ENCODE results near the gene IGLL5.

Gene IGLL5

GRCh38 chr22:22865311-22866072, 22.1 kb upstream of the IGLL5 start:
- H4K12ac ChIP-seq (ENCODE audit: low read depth, low read length) = no peak overlapping the region
- WGBS (ENCODE audit: extremely low coverage, insufficient coverage, insufficient read length) = no CpG with 5 or more reads among the region's 5 CpGs
- no peak overlapping the region for H2BK5ac ChIP-seq (ENCODE audit: low read depth, low read length, poor library complexity)
- H3K27me3 ChIP-seq (ENCODE audit: insufficient read depth, low read length) = peaks cover 1% of the 10 kb centered on the region
- no peak overlapping the region for H3K14ac ChIP-seq (ENCODE audit: low read length)
- no peak overlapping the region for H2AFZ ChIP-seq (ENCODE audit: insufficient read depth, low read length, poor library complexity)
- H3K4me3 ChIP-seq (ENCODE audit: low read depth, low read length) = no peak overlapping the region
- H3K79me2 ChIP-seq (ENCODE audit: control insufficient read depth, insufficient read depth, low read length, poor library complexity) = no peaks in the 10 kb centered on the region
- H2AK5ac ChIP-seq (ENCODE audit: low read length) = no peak overlapping the region
- no peaks in the 10 kb centered on the region for H3K79me1 ChIP-seq (ENCODE audit: low read length)
- no peak overlapping the region for H3K23ac ChIP-seq (ENCODE audit: low read length)
- H2BK12ac ChIP-seq (ENCODE audit: low read length) = no peak overlapping the region
- peaks cover 2% of the 10 kb centered on the region for H3K9me3 ChIP-seq (ENCODE audit: insufficient read depth, low read depth, low read length)
- H3K4me2 ChIP-seq (ENCODE audit: low read length) = no peak overlapping the region
- DNase-seq = no peak
- no peaks in the 10 kb centered on the region for H3K36me3 ChIP-seq (ENCODE audit: control insufficient read depth in 1 of 2, insufficient read depth in 2 of 2, low read length in 2 of 2)
- no peaks in the 10 kb centered on the region for H3K4me1 ChIP-seq (ENCODE audit: control insufficient read depth in 1 of 2, insufficient read depth in 2 of 2, low read length in 2 of 2)
- H3K18ac ChIP-seq (ENCODE audit: low read length) = no peak overlapping the region
- no peak overlapping the region for H4K8ac ChIP-seq (ENCODE audit: low read depth, low read length)
- H2BK120ac ChIP-seq (ENCODE audit: insufficient read depth, low read length, poor library complexity) = no peak overlapping the region
- H3K4ac ChIP-seq (ENCODE audit: low read depth, low read length) = no peak overlapping the region
- no peak overlapping the region for H3K9ac ChIP-seq (ENCODE audit: low read length)
- no peak overlapping the region for H4K91ac ChIP-seq (ENCODE audit: low read depth, low read length)
- H3K27ac ChIP-seq (ENCODE audit: low read depth, low read length) = no peak overlapping the region

- Histone ChIP-seq H3K4me3 (ENCODE audit: low read depth, low read length) (no peak overlapping the region), H3K27me3 (ENCODE audit: insufficient read depth, low read length) (peaks cover 1% of the 10 kb centered on the region), H2AK5ac (ENCODE audit: low read length) (no peak overlapping the region), H3K18ac (ENCODE audit: low read length) (no peak overlapping the region), H2AFZ (ENCODE audit: insufficient read depth, low read length, poor library complexity) (no peak overlapping the region), H3K4me2 (ENCODE audit: low read length) (no peak overlapping the region), H2BK5ac (ENCODE audit: low read depth, low read length, poor library complexity) (no peak overlapping the region), H2BK12ac (ENCODE audit: low read length) (no peak overlapping the region), H4K91ac (ENCODE audit: low read depth, low read length) (no peak overlapping the region), H3K4me1 (ENCODE audit: control insufficient read depth in 1 of 2, insufficient read depth in 2 of 2, low read length in 2 of 2) (no peaks in the 10 kb centered on the region), H3K79me2 (ENCODE audit: control insufficient read depth, insufficient read depth, low read length, poor library complexity) (no peaks in the 10 kb centered on the region), H3K36me3 (ENCODE audit: control insufficient read depth in 1 of 2, insufficient read depth in 2 of 2, low read length in 2 of 2) (no peaks in the 10 kb centered on the region), H3K79me1 (ENCODE audit: low read length) (no peaks in the 10 kb centered on the region), H3K14ac (ENCODE audit: low read length) (no peak overlapping the region), H3K23ac (ENCODE audit: low read length) (no peak overlapping the region), H4K12ac (ENCODE audit: low read depth, low read length) (no peak overlapping the region), H3K9ac (ENCODE audit: low read length) (no peak overlapping the region), H3K4ac (ENCODE audit: low read depth, low read length) (no peak overlapping the region), H3K9me3 (ENCODE audit: insufficient read depth, low read depth, low read length) (peaks cover 2% of the 10 kb centered on the region), H3K27ac (ENCODE audit: low read depth, low read length) (no peak overlapping the region), H4K8ac (ENCODE audit: low read depth, low read length) (no peak overlapping the region), H2BK120ac (ENCODE audit: insufficient read depth, low read length, poor library complexity) (no peak overlapping the region)
- DNase-seq = no peak
- no CpG with 5 or more reads among the region's 8 CpGs for WGBS (ENCODE audit: extremely low coverage, insufficient coverage, insufficient read length)
Measured at GRCh38 chr22:22866381-22867111, 21.1 kb upstream of the IGLL5 start.

GRCh38 chr22:22867996-22868715, 19.5 kb upstream of the IGLL5 start:
- H4K91ac ChIP-seq (ENCODE audit: low read depth, low read length) = no peak overlapping the region
- H2BK120ac ChIP-seq (ENCODE audit: insufficient read depth, low read length, poor library complexity) = no peak overlapping the region
- WGBS (ENCODE audit: extremely low coverage, insufficient coverage, insufficient read length) = no CpG with 5 or more reads among the region's 6 CpGs

GRCh38 chr22:22870577-22871404, 16.8 kb upstream of the IGLL5 start:
- H2BK12ac ChIP-seq (ENCODE audit: low read length) = no peak overlapping the region
- no peak overlapping the region for H3K14ac ChIP-seq (ENCODE audit: low read length)
- H3K23ac ChIP-seq (ENCODE audit: low read length) = no peak overlapping the region
- no peak overlapping the region for H3K18ac ChIP-seq (ENCODE audit: low read length)
- H3K9ac ChIP-seq (ENCODE audit: low read length) = no peak overlapping the region
- H3K79me2 ChIP-seq (ENCODE audit: control insufficient read depth, insufficient read depth, low read length, poor library complexity) = no peaks in the 10 kb centered on the region
- peaks cover 4% of the 10 kb centered on the region for H3K9me3 ChIP-seq (ENCODE audit: insufficient read depth, low read depth, low read length)
- no peak overlapping the region for H2AFZ ChIP-seq (ENCODE audit: insufficient read depth, low read length, poor library complexity)
- DNase-seq = no peak
- WGBS (ENCODE audit: extremely low coverage, insufficient coverage, insufficient read length) = no CpG with 5 or more reads among the region's 8 CpGs
- H3K36me3 ChIP-seq (ENCODE audit: control insufficient read depth in 1 of 2, insufficient read depth in 2 of 2, low read length in 2 of 2) = no peaks in the 10 kb centered on the region
- no peaks in the 10 kb centered on the region for H3K4me1 ChIP-seq (ENCODE audit: control insufficient read depth in 1 of 2, insufficient read depth in 2 of 2, low read length in 2 of 2)
- no peak overlapping the region for H2BK120ac ChIP-seq (ENCODE audit: insufficient read depth, low read length, poor library complexity)
- H3K4ac ChIP-seq (ENCODE audit: low read depth, low read length) = no peak overlapping the region
- H4K8ac ChIP-seq (ENCODE audit: low read depth, low read length) = no peak overlapping the region
- H3K4me2 ChIP-seq (ENCODE audit: low read length) = no peak overlapping the region
- no peak overlapping the region for H4K12ac ChIP-seq (ENCODE audit: low read depth, low read length)
- H3K4me3 ChIP-seq (ENCODE audit: low read depth, low read length) = no peak overlapping the region
- no peak overlapping the region for H2BK5ac ChIP-seq (ENCODE audit: low read depth, low read length, poor library complexity)
- H3K27ac ChIP-seq (ENCODE audit: low read depth, low read length) = no peak overlapping the region
- H3K79me1 ChIP-seq (ENCODE audit: low read length) = no peaks in the 10 kb centered on the region
- no peak overlapping the region for H2AK5ac ChIP-seq (ENCODE audit: low read length)
- H4K91ac ChIP-seq (ENCODE audit: low read depth, low read length) = no peak overlapping the region
- peaks cover 1% of the 10 kb centered on the region for H3K27me3 ChIP-seq (ENCODE audit: insufficient read depth, low read length)

More at GRCh38 chr22:22867996-22868715, 19.5 kb upstream of the IGLL5 start:
- Histone ChIP-seq H2AFZ (ENCODE audit: insufficient read depth, low read length, poor library complexity) (no peak overlapping the region), H3K27ac (ENCODE audit: low read depth, low read length) (no peak overlapping the region), H3K14ac (ENCODE audit: low read length) (no peak overlapping the region), H3K18ac (ENCODE audit: low read length) (no peak overlapping the region), H4K8ac (ENCODE audit: low read depth, low read length) (no peak overlapping the region), H3K9ac (ENCODE audit: low read length) (no peak overlapping the region), H3K79me1 (ENCODE audit: low read length) (no peaks in the 10 kb centered on the region), H3K4me2 (ENCODE audit: low read length) (no peak overlapping the region), H3K9me3 (ENCODE audit: insufficient read depth, low read depth, low read length) (peaks cover 4% of the 10 kb centered on the region), H4K12ac (ENCODE audit: low read depth, low read length) (no peak overlapping the region), H3K36me3 (ENCODE audit: control insufficient read depth in 1 of 2, insufficient read depth in 2 of 2, low read length in 2 of 2) (no peaks in the 10 kb centered on the region), H3K27me3 (ENCODE audit: insufficient read depth, low read length) (peaks cover 1% of the 10 kb centered on the region), H3K4me1 (ENCODE audit: control insufficient read depth in 1 of 2, insufficient read depth in 2 of 2, low read length in 2 of 2) (no peaks in the 10 kb centered on the region), H3K79me2 (ENCODE audit: control insufficient read depth, insufficient read depth, low read length, poor library complexity) (no peaks in the 10 kb centered on the region), H2BK12ac (ENCODE audit: low read length) (no peak overlapping the region), H3K4me3 (ENCODE audit: low read depth, low read length) (no peak overlapping the region), H2BK5ac (ENCODE audit: low read depth, low read length, poor library complexity) (no peak overlapping the region), H3K23ac (ENCODE audit: low read length) (no peak overlapping the region), H3K4ac (ENCODE audit: low read depth, low read length) (no peak overlapping the region), H2AK5ac (ENCODE audit: low read length) (no peak overlapping the region)
- DNase-seq = no peak

All from trophoblast cell (in vitro differentiated cells and primary cell).